Panc1 (cell line): ENCODE measurements around the gene TCEAL9. TPM values are rescaled to one million over a fixed set of nuclear protein-coding genes. Genes with fewer than 3 reads are reported as not detected.

Source experiments
- total RNA-seq: library from RNA; stranded (reverse); gene quantifications from one replicate; pipeline ENCODE4 v1.2.1, GENCODE V29; 2021; ENCODE audit not compliant: unreplicated experiment

The TCEAL9 gene
- total RNA-seq, 1 experiment from 2014 or later: 42.6 TPM

Other genes starting within 250 kb of the TCEAL9 start
- 1.1 TPM for gene BEX4, start 141.4 kb upstream of the TCEAL9 start, total RNA-seq
- 13.9 TPM for gene TCEAL8, start 101.4 kb upstream of the TCEAL9 start, total RNA-seq
- not detected for gene TCEAL5, start 79.8 kb upstream of the TCEAL9 start, total RNA-seq
- gene BEX2, start 45.5 kb upstream of the TCEAL9 start, total RNA-seq: 9.1 TPM
- gene TCEAL7, start 26.3 kb upstream of the TCEAL9 start, total RNA-seq: not detected
- gene BEX3, start 20.0 kb downstream of the TCEAL9 start, total RNA-seq: 59.3 TPM
- 0.26 TPM for gene RAB40A, start 163.0 kb downstream of the TCEAL9 start, total RNA-seq
- gene TCEAL4, start 229.0 kb downstream of the TCEAL9 start, total RNA-seq: 84.1 TPM